GM18868 (cell line): Measurements from ENCODE around the gene NABP1.
"Not testable (repeated sequence)": the region's sequence is repeated elsewhere in the genome, so short reads cannot be mapped to it uniquely, and the experiment has no call there.

ENCODE experiments used
- ATAC-seq: cut with Tn5 transposase; IDR thresholded peaks from one replicate; pipeline ENCODE4 v1.9.1; 2021; ENCODE audit warnings: mild to moderate bottlenecking, moderate library complexity; ENCODE audit not compliant: unreplicated experiment

The NABP1 gene

DNA sequence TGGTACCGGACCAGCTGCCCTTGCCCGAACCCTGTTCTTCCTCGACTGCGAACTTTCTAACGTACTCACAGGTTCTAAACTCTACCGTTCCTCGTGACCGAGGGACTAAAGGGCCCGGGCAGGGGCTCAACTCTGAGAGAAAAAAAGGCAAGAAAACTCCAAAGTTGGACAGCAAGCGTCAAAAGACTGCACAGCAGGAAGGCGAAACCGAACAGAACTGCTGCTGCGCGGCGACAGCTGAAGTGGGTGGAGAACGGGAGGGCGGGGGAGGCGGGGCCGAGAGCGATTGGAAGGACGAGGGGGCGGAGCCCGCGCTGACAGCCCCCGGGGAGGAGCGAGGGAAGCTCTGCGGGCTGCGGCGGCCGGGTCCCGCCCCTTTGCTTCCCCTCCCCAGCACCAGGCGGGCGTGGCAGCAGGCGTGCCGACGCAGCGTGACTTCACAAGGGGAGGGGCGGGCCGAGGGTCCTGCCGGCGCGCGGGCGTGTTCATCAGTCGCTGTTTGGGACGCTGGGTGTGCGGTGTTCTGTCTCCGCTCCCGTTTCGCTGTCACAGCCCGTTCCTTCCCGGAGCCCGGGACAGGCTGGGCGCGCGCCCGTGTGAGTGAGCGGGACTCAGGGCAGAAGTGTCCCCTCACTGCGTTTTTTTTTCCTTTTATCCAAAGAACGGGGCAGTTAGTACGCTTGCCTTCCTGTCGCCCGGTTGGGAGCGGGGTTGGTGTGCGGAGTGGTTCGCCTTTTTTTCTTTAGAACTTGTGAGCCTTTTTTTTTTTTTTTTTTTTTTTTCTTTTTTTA lies at the start of gene NABP1:
TSS of gene NABP1 (plus strand) at position 491 of the 791 bp plus-strand sequence. CDS start 479 bp downstream, outside the sequence.
- ATAC-seq = peak; percentile 74

DNA sequence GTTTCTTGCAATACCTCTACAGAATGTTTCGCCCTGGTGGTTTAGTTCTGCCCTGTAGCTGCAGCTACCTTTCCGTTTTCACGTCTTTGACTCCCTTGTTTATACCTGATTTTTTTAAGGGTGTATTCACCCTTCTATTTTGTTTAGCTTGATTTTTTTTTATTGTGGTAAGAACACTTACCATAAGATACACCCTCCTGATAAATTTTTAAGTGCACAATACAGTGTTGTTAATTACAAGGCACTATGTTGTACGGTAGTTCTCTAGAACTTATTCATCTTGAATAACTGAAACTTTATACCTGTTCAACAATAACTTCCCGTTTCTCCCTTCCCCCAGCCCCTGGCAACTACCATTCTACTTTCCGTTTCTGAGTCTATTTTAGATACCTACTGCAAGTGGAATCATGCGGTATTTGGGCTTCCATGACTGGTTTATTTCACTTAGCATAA lies 48.9 kb upstream of the NABP1 start:
- no peak for ATAC-seq

GRCh38 chr2:191629976-191630712 lies 47.8 kb upstream of the NABP1 start:
- ATAC-seq = no peak

- ATAC-seq = no peak
Observed at GRCh38 chr2:191631754-191632153, 46.2 kb upstream of the NABP1 start.

- no peak for ATAC-seq
Observed at GRCh38 chr2:191632426-191632825, 45.5 kb upstream of the NABP1 start.

DNA sequence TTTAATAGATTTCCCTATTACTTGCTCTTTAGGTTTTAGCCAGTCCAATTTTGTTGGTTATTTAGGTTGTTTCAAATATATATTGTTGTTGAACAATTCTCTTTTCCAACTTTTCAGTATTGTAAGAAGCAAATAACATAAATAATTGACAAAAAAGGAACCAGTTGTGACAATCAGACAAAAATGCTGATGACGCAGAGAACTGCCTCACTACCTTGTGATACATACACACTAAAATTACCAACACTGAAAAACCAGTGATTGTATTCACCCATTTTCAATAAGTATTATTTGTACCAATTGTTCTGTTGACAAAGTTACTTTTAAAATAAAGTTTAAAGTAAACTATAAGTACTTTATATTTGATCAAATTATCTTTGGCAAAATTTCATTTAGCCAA lies 43.1 kb upstream of the NABP1 start:
- no peak for ATAC-seq

- ATAC-seq = peak; percentile 90
Observed at GRCh38 chr2:191635333-191636234, 42.4 kb upstream of the NABP1 start.

DNA sequence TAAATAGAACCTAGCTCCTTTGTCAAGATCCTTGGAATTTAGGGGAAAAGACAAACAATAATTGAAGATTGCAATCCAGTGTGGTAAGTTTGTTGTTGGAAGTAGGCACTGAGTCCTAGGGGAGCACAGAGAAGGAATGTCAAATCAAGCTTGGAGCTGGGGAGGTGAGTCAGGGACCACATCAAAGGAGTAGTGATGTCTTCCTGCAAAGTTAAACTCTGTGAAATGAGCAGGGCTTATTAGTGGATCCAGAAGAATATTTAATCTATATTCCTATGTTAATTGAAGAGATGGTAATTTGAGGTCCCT lies 41.7 kb upstream of the NABP1 start:
- no peak for ATAC-seq

GRCh38 chr2:191636586-191636985 lies 41.4 kb upstream of the NABP1 start:
- ATAC-seq = no peak

DNA sequence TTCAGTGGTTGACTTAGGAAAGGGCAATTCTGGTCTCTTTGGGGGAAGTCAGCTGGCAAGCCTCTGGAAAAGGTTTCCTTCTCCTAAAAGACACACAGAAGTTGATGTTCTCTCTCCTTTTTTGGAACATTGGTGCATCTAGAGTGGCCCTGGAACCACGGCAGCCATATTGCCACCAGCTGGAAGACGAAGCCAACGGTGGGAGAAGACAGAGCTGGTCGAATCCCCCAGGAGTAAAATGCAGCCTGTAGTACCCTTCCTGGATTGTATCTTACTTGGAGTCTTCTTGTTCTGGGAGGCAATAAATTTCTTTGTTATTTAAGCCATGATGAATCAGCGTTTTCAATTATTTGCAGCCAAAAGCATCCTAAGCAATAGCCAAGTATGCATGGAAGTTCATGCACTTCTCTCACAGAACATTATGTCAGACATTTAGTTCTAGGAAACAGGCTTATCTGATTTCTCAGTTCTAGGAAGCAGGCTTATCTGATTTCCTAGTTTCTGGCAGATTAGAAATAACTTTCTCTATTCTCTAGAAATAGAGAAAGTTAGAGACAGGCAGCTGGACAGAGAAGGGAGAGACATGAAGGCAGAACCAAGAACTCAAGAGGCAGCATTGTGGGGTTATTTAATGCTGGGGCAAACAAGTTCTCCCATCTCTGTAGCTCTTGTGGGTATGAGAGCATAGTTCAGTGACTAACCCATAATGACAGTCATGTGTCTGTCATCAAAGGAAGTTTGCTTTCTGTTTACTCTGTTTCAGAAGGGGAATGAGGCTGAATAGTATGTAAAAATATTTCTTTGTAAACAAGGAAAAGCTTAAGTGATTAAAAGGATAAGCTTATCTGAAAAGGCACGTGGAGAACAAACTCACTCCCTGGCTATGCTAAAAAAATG lies 40.5 kb upstream of the NABP1 start:
- ATAC-seq = peak; percentile 73

- peak; percentile 11 for ATAC-seq
Observed at GRCh38 chr2:191638079-191638801, 39.7 kb upstream of the NABP1 start.

DNA sequence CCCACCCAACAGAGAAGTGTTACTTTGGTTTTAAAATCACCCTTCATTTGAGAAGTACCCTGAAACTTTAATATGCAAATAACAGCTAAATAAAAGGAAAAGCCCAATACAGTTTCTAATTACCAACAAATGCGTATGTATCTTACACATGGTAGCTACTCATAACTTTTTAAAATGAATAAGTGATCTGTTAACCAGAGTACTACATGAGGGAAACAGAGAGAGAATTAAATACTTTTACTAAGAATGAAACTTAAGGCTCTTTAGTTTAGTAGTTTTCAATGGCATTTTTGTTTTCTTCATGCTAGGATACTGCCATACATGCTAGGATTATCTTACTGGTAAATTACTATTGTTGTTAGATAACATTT lies 39.1 kb upstream of the NABP1 start:
- no peak for ATAC-seq

- ATAC-seq = no peak
Observed at GRCh38 chr2:191641609-191642008, 36.3 kb upstream of the NABP1 start.

GRCh38 chr2:191642541-191642940 lies 35.4 kb upstream of the NABP1 start:
- no peak for ATAC-seq

DNA sequence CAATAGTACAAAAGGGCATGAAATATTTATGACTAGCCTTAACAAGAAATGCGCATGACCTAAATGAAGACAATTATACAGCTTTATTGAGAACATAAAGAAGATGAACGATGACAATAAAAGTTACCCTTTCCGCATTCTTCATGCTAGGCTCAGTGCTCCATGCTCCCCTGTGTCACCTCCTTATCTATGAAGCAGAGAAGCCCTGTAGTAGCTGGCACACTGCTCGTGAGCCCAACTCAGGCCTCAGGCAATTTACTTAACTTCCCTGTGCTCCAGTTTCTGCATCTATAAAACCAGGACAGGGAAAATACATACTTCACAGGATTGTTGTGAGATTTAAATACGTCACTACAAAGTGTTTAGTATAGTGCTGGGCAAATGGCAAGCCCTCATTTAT lies 34.5 kb upstream of the NABP1 start:
- no peak for ATAC-seq

GRCh38 chr2:191644613-191645012 lies 33.3 kb upstream of the NABP1 start:
- not testable (repeated sequence) for ATAC-seq

DNA sequence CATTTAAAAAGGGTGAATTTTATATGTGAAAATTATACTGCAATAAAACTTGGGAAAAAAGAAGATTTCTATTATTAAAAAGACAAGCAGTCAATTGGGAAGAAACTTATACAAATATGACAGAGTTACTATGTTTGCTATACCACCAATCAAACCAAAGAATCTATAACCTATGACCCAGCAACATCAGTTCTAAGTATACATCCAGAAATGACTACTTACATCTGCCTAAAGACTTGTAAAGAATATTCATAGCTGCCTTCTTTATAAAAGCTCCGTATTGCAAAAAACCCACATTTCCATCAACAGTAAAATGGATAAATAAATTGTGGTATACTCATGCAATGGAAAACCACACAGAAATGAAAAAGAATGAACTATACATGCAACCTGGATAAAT lies 32.9 kb upstream of the NABP1 start:
- ATAC-seq = no peak

DNA sequence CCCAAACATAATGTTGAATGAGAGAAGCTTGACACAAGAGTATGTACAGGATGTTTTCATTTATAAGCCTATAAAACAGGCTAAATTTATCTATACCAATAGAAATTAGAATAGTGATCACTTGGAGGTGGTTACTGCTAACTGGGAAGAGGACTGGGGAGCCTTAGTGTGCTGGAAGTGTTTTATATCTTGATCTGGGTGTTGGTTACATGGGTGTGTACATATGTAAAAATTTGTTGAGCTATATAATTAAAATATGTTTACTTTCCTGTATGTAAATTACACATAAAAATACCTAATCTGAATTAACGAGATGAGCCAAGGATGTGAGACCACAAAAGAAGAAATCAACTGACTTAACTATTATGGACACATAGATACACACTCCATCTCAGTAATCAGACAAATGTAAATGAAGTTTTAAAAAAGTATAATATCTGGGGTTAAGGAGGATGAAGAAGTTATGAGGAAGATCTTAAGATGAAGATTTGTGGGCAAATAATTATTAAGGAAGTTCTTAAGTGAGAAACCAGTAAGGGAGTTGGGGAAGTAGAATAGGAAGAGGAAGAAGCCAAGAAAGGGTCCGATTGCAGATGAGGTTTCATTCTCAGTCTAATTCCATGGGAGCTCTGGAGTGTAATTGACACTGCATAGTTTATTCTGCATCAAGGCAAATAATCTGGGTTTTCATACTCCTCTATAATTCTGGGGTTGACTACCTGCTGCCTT lies 32.3 kb upstream of the NABP1 start:
- ATAC-seq = no peak
